ENCODE data around the gene NREP. TPM values are rescaled to one million over a fixed set of nuclear protein-coding genes. Genes with fewer than 3 reads are reported as not detected.

The NREP gene
- total RNA-seq, 2 donors from 2014 or later: 16.6 to 19.0 TPM

DNA sequence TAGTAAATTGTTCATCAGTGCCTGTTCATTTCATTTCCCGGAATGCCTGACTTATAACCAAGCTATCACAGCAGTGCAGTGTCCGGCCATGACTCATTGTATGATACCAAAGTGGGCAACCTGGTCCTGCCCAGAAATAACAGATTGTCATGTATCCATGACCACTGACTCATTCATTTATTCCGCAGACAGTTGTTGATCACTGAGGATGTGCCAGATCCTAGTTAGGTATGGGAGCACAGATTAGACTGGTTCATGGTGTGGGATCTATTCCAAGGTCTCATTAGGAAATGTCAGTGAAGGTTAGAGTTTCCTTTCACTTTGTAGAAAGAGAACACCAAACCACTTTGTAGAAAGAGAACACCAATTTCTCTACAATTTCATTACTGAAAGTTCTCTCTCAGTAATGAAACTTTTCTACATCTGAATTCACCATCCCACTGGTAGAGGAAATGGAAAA is 8.7 kb downstream of the NREP start:
- Histone ChIP-seq H3K27ac (no peak overlapping the region), H3K4me3 (no peak overlapping the region), H3K27me3 (no peaks in the 10 kb centered on the region), H3K9ac (ENCODE audit: low read depth in 2 of 2, low read length in 2 of 2) (no peak overlapping the region), H3K9me3 (no peaks in the 10 kb centered on the region), H3K4me1 (no peaks in the 10 kb centered on the region), H3K36me3 (no peaks in the 10 kb centered on the region)
- DNase-seq: no peak
- TF ChIP-seq, protein P1, sequence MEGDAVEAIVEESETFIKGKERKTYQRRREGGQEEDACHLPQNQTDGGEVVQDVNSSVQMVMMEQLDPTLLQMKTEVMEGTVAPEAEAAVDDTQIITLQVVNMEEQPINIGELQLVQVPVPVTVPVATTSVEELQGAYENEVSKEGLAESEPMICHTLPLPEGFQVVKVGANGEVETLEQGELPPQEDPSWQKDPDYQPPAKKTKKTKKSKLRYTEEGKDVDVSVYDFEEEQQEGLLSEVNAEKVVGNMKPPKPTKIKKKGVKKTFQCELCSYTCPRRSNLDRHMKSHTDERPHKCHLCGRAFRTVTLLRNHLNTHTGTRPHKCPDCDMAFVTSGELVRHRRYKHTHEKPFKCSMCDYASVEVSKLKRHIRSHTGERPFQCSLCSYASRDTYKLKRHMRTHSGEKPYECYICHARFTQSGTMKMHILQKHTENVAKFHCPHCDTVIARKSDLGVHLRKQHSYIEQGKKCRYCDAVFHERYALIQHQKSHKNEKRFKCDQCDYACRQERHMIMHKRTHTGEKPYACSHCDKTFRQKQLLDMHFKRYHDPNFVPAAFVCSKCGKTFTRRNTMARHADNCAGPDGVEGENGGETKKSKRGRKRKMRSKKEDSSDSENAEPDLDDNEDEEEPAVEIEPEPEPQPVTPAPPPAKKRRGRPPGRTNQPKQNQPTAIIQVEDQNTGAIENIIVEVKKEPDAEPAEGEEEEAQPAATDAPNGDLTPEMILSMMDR (IDR thresholded peaks at IDR 0.05): no peak
- intact Hi-C loops (cut with DNase I): no loop called here

DNA sequence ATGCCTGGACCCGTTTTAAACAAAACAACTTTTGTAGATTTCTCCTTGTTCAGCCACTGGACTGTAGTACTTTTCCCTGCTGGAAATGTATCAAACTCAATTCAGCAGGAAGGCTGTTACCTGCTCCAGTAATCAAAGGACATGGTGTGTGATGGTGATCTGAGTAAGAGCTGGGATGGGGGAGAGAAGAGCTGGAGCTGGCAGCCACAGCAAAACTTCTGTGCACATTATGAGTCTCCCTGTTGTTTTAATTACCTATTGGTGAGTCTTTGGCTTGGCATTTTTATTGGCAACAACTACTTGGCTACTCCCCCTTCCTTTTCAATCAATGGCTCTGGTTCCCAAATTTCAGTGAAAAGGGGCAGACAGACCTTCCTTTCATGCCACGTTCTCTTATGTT is 9.7 kb downstream of the NREP start:
- intact Hi-C loops (cut with DNase I): no loop called here

DNA sequence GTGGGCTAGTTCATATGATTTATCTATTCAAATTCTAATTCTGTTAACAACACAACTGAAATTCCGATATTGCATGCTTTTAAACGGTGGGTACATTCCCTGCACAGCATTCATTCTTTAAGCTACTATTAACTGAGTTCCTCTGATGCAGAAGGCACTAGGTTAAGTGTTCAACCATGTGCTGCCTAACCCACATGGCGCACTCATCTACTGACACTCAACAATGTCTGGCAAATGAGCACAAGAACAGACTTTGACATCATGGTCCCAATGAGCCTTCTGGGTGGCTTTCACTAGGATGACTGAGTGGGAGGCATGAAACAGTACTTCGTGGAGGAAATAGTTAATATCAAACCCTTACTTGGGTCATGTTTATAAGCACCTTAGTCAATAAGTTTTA is 10.2 kb downstream of the NREP start:
- H3K9me3 ChIP-seq: no peaks in the 10 kb centered on the region
- H3K4me1 ChIP-seq: peaks cover 4% of the 10 kb centered on the region
- TF ChIP-seq, protein P1 (IDR thresholded peaks at IDR 0.05): no peak
- H3K9ac ChIP-seq (ENCODE audit: low read depth in 2 of 2, low read length in 2 of 2): no peak overlapping the region
- no peaks in the 10 kb centered on the region for H3K36me3 ChIP-seq
- H3K27ac ChIP-seq: no peak overlapping the region
- H3K27me3 ChIP-seq: no peaks in the 10 kb centered on the region
- no peak overlapping the region for H3K4me3 ChIP-seq
- intact Hi-C loops (cut with DNase I): no loop called here
- no peak for DNase-seq

More for the DNA sequence above, 9.7 kb downstream of the NREP start:
- Histone ChIP-seq H3K9ac (ENCODE audit: low read depth in 2 of 2, low read length in 2 of 2) (no peak overlapping the region), H3K27me3 (no peaks in the 10 kb centered on the region), H3K27ac (no peak overlapping the region), H3K4me3 (no peak overlapping the region), H3K4me1 (peaks cover 4% of the 10 kb centered on the region), H3K36me3 (no peaks in the 10 kb centered on the region), H3K9me3 (no peaks in the 10 kb centered on the region)
- no peak for DNase-seq
- TF ChIP-seq, protein P1 (IDR thresholded peaks at IDR 0.05): no peak

DNA sequence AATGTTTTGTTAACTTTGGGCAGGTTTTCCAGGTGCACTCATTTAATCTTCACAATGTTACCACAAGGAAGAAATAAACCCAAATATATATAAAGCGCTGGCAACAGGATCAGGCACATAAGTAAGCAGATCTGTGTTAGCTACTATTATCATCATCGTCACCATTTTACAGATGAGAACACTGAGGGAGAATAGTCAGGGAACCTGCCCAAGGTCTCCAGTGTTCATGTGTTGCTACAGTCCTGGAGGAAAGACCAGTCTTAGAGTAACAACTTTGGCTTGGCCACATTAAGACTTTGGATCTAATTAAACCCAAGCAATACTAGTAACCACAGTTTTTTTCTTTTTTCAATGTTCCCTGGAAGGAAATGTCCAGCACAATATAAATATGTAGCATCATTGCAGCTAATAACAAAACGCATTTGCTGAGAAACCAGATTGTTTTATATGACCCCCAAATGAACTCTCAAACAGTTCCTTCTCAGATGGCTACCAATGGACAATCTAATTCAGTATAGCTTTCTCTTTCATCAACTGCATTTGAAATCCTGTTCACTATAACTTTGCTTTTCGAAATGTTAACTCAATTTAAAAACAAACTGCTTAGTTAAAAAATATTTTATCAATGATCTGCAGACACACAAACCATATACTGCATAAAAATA is 11.8 kb downstream of the NREP start:
- TF ChIP-seq, protein P1 (IDR thresholded peaks at IDR 0.05): no peak
- Histone ChIP-seq H3K27ac (no peak overlapping the region), H3K27me3 (no peaks in the 10 kb centered on the region), H3K9me3 (no peaks in the 10 kb centered on the region), H3K9ac (ENCODE audit: low read depth in 2 of 2, low read length in 2 of 2) (no peak overlapping the region), H3K4me1 (peaks cover 4% of the 10 kb centered on the region), H3K36me3 (no peaks in the 10 kb centered on the region), H3K4me3 (no peak overlapping the region)
- no peak for DNase-seq
- intact Hi-C loops (cut with DNase I): no loop called here

DNA sequence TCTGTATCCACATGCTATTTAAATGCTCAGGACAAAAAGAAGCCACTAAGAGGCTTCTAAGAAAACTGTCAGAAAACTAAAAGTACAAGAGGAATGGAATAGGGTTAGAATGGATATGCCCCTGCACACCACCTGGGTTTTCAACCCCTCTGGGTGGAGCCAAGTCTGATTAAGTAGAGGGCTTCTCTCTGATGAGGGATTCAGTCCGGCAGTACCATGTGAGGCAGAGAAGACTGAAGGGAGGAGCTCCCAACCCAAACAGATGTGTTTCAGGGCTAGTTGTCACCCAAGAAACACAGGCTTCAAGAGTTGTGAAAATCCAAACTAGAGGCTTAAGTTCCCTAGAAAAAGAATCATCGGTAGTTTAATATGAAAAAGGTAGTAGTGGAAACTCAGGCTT is 12.5 kb downstream of the NREP start:
- peaks cover 4% of the 10 kb centered on the region for H3K4me1 ChIP-seq
- intact Hi-C loops (cut with DNase I): no loop called here
- no peak overlapping the region for H3K27ac ChIP-seq
- H3K36me3 ChIP-seq: no peaks in the 10 kb centered on the region
- no peaks in the 10 kb centered on the region for H3K9me3 ChIP-seq
- TF ChIP-seq, protein P1 (IDR thresholded peaks at IDR 0.05): no peak
- H3K27me3 ChIP-seq: no peaks in the 10 kb centered on the region
- no peak for DNase-seq
- H3K4me3 ChIP-seq: no peak overlapping the region
- no peak overlapping the region for H3K9ac ChIP-seq (ENCODE audit: low read depth in 2 of 2, low read length in 2 of 2)
